GM12892 (cell line): ENCODE results near the gene ELL2.

ENCODE experiments used
- DNase-seq: peaks from one replicate; pipeline ENCODE4 v3.0.0; 2011; ENCODE audit not compliant: insufficient read length
- FAIRE-seq: peaks from 2 replicates; lab custom pipeline; 2011; peaks lifted over from hg19 to GRCh38; lab: Jason Lieb, UNC
- POLR2A ChIP-seq: IDR thresholded peaks from 2 replicates; pipeline ENCODE4 v1.6.1; 2011; ENCODE audit warnings: low read depth, low read length, control low read depth
- POLR2AphosphoS5 ChIP-seq: IDR thresholded peaks from 2 replicates; pipeline ENCODE4 v1.6.1; 2011; ENCODE audit warnings: low read depth, low read length, control low read depth
- TAF1 ChIP-seq: IDR thresholded peaks from 2 replicates; pipeline ENCODE4 v1.6.1; 2011; ENCODE audit warnings: low read depth, mild to moderate bottlenecking, control low read depth, low read length, borderline replicate concordance

Gene ELL2

GRCh38 chr5:95868136-95868535, 93.5 kb downstream of the ELL2 start:
- TF ChIP-seq POLR2A: no peak
- no peak for TF ChIP-seq TAF1
- no peak for TF ChIP-seq POLR2AphosphoS5

GRCh38 chr5:95866435-95867040, 95.1 kb downstream of the ELL2 start:
- TF ChIP-seq POLR2A (no peak), TAF1 (no peak), POLR2AphosphoS5 (no peak)
- DNase-seq (no peak), FAIRE-seq (no peak)

More at GRCh38 chr5:95868136-95868535, 93.5 kb downstream of the ELL2 start:
- no peak for FAIRE-seq
- DNase-seq: no peak

GRCh38 chr5:95864944-95865504, 96.6 kb downstream of the ELL2 start:
- no peak for DNase-seq
- TF ChIP-seq POLR2AphosphoS5 (no peak), POLR2A (no peak), TAF1 (no peak)
- FAIRE-seq: no peak

- FAIRE-seq (no peak), DNase-seq (no peak)
- TF ChIP-seq TAF1 (no peak), POLR2AphosphoS5 (no peak), POLR2A (no peak)
Observed at GRCh38 chr5:95864456-95864855, 97.2 kb downstream of the ELL2 start.

- FAIRE-seq (no peak), DNase-seq (no peak)
Observed at GRCh38 chr5:95863383-95863757, 98.3 kb downstream of the ELL2 start.

GRCh38 chr5:95862671-95863382, 98.8 kb downstream of the ELL2 start:
- TF ChIP-seq POLR2A: no peak
- TF ChIP-seq POLR2AphosphoS5: no peak
- TF ChIP-seq TAF1: no peak
- FAIRE-seq (no peak), DNase-seq (no peak)

More at GRCh38 chr5:95863383-95863757, 98.3 kb downstream of the ELL2 start:
- TF ChIP-seq TAF1: no peak
- no peak for TF ChIP-seq POLR2A
- TF ChIP-seq POLR2AphosphoS5: no peak

- no peak for DNase-seq
- FAIRE-seq: peak; percentile 50
- TF ChIP-seq TAF1 (no peak), POLR2A (no peak), POLR2AphosphoS5 (no peak)
Observed at GRCh38 chr5:95861864-95862561, 99.6 kb downstream of the ELL2 start.

GRCh38 chr5:95861221-95861863, 100.3 kb downstream of the ELL2 start:
- DNase-seq: no peak
- peak; percentile 36 for FAIRE-seq
- TF ChIP-seq POLR2A (no peak), TAF1 (no peak), POLR2AphosphoS5 (no peak)

GRCh38 chr5:95859661-95860060, 102.0 kb downstream of the ELL2 start:
- no peak for FAIRE-seq
- TF ChIP-seq POLR2A (no peak), TAF1 (no peak), POLR2AphosphoS5 (no peak)
- DNase-seq: no peak

- FAIRE-seq: peak; percentile 98
- no peak for TF ChIP-seq POLR2A
- TF ChIP-seq POLR2AphosphoS5: no peak
- TF ChIP-seq TAF1: no peak
- peak; percentile 87 for DNase-seq
Observed at GRCh38 chr5:95858661-95859595, 102.7 kb downstream of the ELL2 start.
